Esophagus muscularis mucosa (tissue), 4 donors: Measurements from ENCODE around the gene ANO10. TPM values are rescaled to one million over a fixed set of nuclear protein-coding genes. Genes with fewer than 3 reads are reported as not detected.

Experiments used
- DNase-seq: peaks from one replicate; pipeline ENCODE4 v3.0.0-alpha.2; 2017; ENCODE audit errors: extremely low spot score
- H3K27ac ChIP-seq, 4 donors: fragments of 200-600 bp; sonication (generic); replicated peaks in 1 of 4; 1 replicate in 3 of 4; 2 replicates in 1 of 4; pipeline ENCODE4 v1.5.1; 2016 to 2019; ENCODE audit warnings: mild to moderate bottlenecking in 1 of 4
- H3K27me3 ChIP-seq, 4 donors: fragments of 200-600 bp; sonication (generic); one replicate each; pipeline versions ENCODE4 v1.5.1 to v1.6.0; 2016 to 2019
- H3K36me3 ChIP-seq, 4 donors: fragments of 200-600 bp; sonication (generic); one replicate each; pipeline ENCODE4 v1.5.1; 2016 to 2019
- H3K4me1 ChIP-seq, 4 donors: fragments of 200-600 bp; sonication (generic); one replicate each; pipeline ENCODE4 v1.5.1; 2016 to 2019
- H3K4me3 ChIP-seq, 4 donors: fragments of 200-600 bp; sonication (generic); 1 replicate in 2 of 4; 2 replicates in 2 of 4; pipeline ENCODE4 v1.5.1; 2016 to 2019; ENCODE audit warnings: mild to moderate bottlenecking in 4 of 4, moderate library complexity in 1 of 4
- H3K9me3 ChIP-seq, 4 donors: fragments of 200-600 bp; sonication (generic); 1 replicate in 3 of 4; 2 replicates in 1 of 4; pipeline ENCODE4 v1.5.1; 2016 to 2019
- CTCF ChIP-seq, 3 experiments: fragments of 200-600 bp in 2 of 3; fragments of 450-650 bp in 1 of 3; sonication (generic) in 2 of 3; IDR thresholded peaks; one replicate each; pipeline ENCODE4 v1.5.1; 2017 to 2019; ENCODE audit warnings: antibody characterized with exemption in 3 of 3, mild to moderate bottlenecking in 2 of 3, moderate library complexity in 1 of 3
- EP300 ChIP-seq: sonication (generic); formaldehyde crosslinking; IDR thresholded peaks from one replicate; pipeline ENCODE4 v1.6.1; 2017; ENCODE audit warnings: antibody characterized with exemption
- POLR2A ChIP-seq: fragments of 450-650 bp; IDR thresholded peaks from one replicate; pipeline ENCODE4 v1.6.1; 2017; ENCODE audit warnings: antibody characterized with exemption, moderate library complexity, mild to moderate bottlenecking, low read depth
- POLR2AphosphoS5 ChIP-seq, 2 donors: sonication (generic); formaldehyde crosslinking; IDR thresholded peaks; one replicate each; pipeline ENCODE4 v1.6.1; 2017; ENCODE audit warnings: antibody characterized with exemption in 2 of 2
- WGBS: methylation state at CpG from one replicate; pipeline ENCODE4 v1.1.5; 2018; 5-methylcytosine and 5-hydroxymethylcytosine counted together
- intact Hi-C: fragments of 100-400 bp; cut with DNase I; formaldehyde crosslinking; loops from one replicate; pipeline ENCODE4 v1.15.1; 2023
- total RNA-seq, 4 donors: library from RNA; depleted of rRNA; stranded (reverse); fragments of >200 nt; gene quantifications; one replicate each; pipeline versions ENCODE4 v1.1.0 to v1.2.1, GENCODE V29; 2016

ANO10 gene
- total RNA-seq, 4 donors from 2014 or later = 19.2 to 26.2 (median 24.0) TPM

- no peak overlapping the region for H3K27ac ChIP-seq
- DNase-seq = peak; percentile 88
- 91% methylated on average over 6 of the region's 8 CpGs for WGBS
- no peak overlapping the region for H3K4me3 ChIP-seq
- H3K27me3 ChIP-seq = no peaks in the 10 kb centered on the region
- TF ChIP-seq EP300 (no peak), CTCF (IDR thresholded peaks at IDR 0.05) (no peak), POLR2A (no peak), POLR2AphosphoS5 (IDR thresholded peaks at IDR 0.05) (no peak)
- peaks cover 4 to 13% (median 12%) of the 10 kb centered on the region in 4 donors for H3K4me1 ChIP-seq
- no peaks in the 10 kb centered on the region for H3K9me3 ChIP-seq
- intact Hi-C loops = no loop called here
- peaks cover 0 to 13% (median 5%) of the 10 kb centered on the region in 4 donors for H3K36me3 ChIP-seq
Measured at GRCh38 chr3:43369404-43370292, 252.2 kb downstream of the ANO10 start.

- H3K27me3 ChIP-seq = no peaks in the 10 kb centered on the region
- H3K4me1 ChIP-seq = peaks cover 7 to 23% (median 16%) of the 10 kb centered on the region in 4 donors
- intact Hi-C loops = no loop called here
- H3K27ac ChIP-seq = peak overlapping the region in 2 of 4 donors; percentile 13 to 19
- no peak overlapping the region for H3K4me3 ChIP-seq
- TF ChIP-seq POLR2A = no peak
- 88% methylated on average over 9 of the region's 9 CpGs for WGBS
- no peaks in the 10 kb centered on the region for H3K9me3 ChIP-seq
- H3K36me3 ChIP-seq = peaks cover 0 to 17% (median 5%) of the 10 kb centered on the region in 4 donors
- peak; percentile 85 for DNase-seq
Measured at GRCh38 chr3:43366885-43367284, 254.9 kb downstream of the ANO10 start.

- Histone ChIP-seq H3K4me1 (peaks cover 7 to 23% (median 16%) of the 10 kb centered on the region in 4 donors), H3K9me3 (no peaks in the 10 kb centered on the region), H3K27ac (peak overlapping the region in 2 of 4 donors; percentile 13 to 19), H3K36me3 (peaks cover 0 to 17% (median 5%) of the 10 kb centered on the region in 4 donors), H3K27me3 (no peaks in the 10 kb centered on the region), H3K4me3 (no peak overlapping the region)
- no peak for TF ChIP-seq POLR2A
- no peak for TF ChIP-seq CTCF (IDR thresholded peaks at IDR 0.05)
- no peak for TF ChIP-seq EP300
- no peak for TF ChIP-seq POLR2AphosphoS5 (IDR thresholded peaks at IDR 0.05)
- 69% methylated on average over 10 of the region's 11 CpGs for WGBS
- no peak for DNase-seq
- intact Hi-C loops = no loop called here
Measured at GRCh38 chr3:43366481-43366880, 255.3 kb downstream of the ANO10 start.

GRCh38 chr3:43365601-43366305 lies 256.1 kb downstream of the ANO10 start:
- intact Hi-C loops = no loop called here
- Histone ChIP-seq H3K27me3 (no peaks in the 10 kb centered on the region), H3K4me1 (peaks cover 9 to 23% (median 19%) of the 10 kb centered on the region in 4 donors), H3K9me3 (no peaks in the 10 kb centered on the region), H3K4me3 (no peak overlapping the region), H3K36me3 (peaks cover 0 to 17% (median 5%) of the 10 kb centered on the region in 4 donors), H3K27ac (no peak overlapping the region)
- TF ChIP-seq POLR2A (no peak), EP300 (no peak), POLR2AphosphoS5 (IDR thresholded peaks at IDR 0.05) (no peak), CTCF (IDR thresholded peaks at IDR 0.05) (no peak)
- WGBS = 100% methylated on average over 4 of the region's 12 CpGs
- peak; percentile 68 for DNase-seq

DNA sequence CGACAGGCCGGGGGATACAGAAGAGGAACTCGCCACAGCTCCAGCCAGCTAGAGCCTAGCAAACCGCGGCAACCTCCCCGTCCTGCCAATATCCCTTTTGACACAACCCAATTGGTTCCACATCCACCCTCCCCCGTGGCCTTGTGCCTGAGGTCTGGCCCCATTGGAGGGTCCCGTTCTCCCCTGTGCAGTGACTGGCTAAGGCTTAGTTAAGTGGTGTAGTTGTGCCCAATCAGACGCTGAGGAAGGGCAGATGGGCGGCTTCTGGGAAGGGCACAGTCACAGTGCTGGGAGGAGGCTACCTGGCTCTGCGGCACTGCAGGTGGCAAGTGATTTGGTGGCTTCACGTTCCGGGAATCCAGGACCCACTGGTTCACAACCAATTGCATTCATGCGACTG lies 256.9 kb downstream of the ANO10 start:
- DNase-seq = peak; percentile 34
- H3K27ac ChIP-seq = peak overlapping the region in 1 of 4 donors; percentile 22
- intact Hi-C loops = no loop called here

More for the DNA sequence above, 256.9 kb downstream of the ANO10 start:
- Histone ChIP-seq H3K9me3 (no peaks in the 10 kb centered on the region), H3K27me3 (no peaks in the 10 kb centered on the region), H3K36me3 (peaks cover 0 to 17% (median 5%) of the 10 kb centered on the region in 4 donors), H3K4me3 (no peak overlapping the region), H3K4me1 (peaks cover 10 to 23% (median 19%) of the 10 kb centered on the region in 4 donors)
- TF ChIP-seq POLR2A (no peak), CTCF (IDR thresholded peaks at IDR 0.05) (no peak), POLR2AphosphoS5 (IDR thresholded peaks at IDR 0.05) (no peak), EP300 (no peak)
- 97% methylated on average over 14 of the region's 14 CpGs for WGBS
